HUES64 (cell line): Measurements from ENCODE around the gene NTHL1.
A peak's percentile ranks its signal among the peaks of the same experiment; 100 is the strongest.

Experiments
- H3K27ac ChIP-seq: 2 replicates; pipeline ENCODE4 v1.7.0; 2013; ENCODE audit warnings: low read depth, low read length, inconsistent platforms
- H3K27me3 ChIP-seq: 2 replicates; pipeline ENCODE4 v1.6.1; 2013; ENCODE audit warnings: mild to moderate bottlenecking, low read length; ENCODE audit not compliant: insufficient read depth
- H3K36me3 ChIP-seq: 2 replicates; pipeline ENCODE4 v1.6.1; 2013; ENCODE audit warnings: mild to moderate bottlenecking, low read length; ENCODE audit not compliant: insufficient read depth
- H3K4me1 ChIP-seq: 2 replicates; pipeline ENCODE4 v1.6.1; 2013; ENCODE audit warnings: mild to moderate bottlenecking, low read length, moderate library complexity; ENCODE audit not compliant: insufficient read depth
- H3K4me3 ChIP-seq: 2 replicates; pipeline ENCODE4 v1.5.1; 2013; ENCODE audit warnings: mild to moderate bottlenecking, low read length, moderate library complexity
- H3K9ac ChIP-seq: 2 replicates; pipeline ENCODE4 v1.6.1; 2013; ENCODE audit warnings: mild to moderate bottlenecking, low read depth, low read length
- H3K9me3 ChIP-seq: 2 replicates; pipeline ENCODE4 v1.6.1; 2013; ENCODE audit warnings: low read depth, low read length; ENCODE audit not compliant: insufficient read depth
- WGBS: fragments of 150-250, 120-280 bp; methylation state at CpG from one replicate; pipeline ENCODE4 v1.1.7; 2013; ENCODE audit warnings: missing lambda C conversion rate; 5-methylcytosine and 5-hydroxymethylcytosine counted together

Gene NTHL1

GRCh38 chr16:1992704-1993317, 54.8 kb downstream of the NTHL1 start:
- H3K9ac ChIP-seq = peak overlapping the region; percentile 80
- peaks cover 11% of the 10 kb centered on the region for H3K36me3 ChIP-seq
- 77% methylated on average over 50 of the region's 50 CpGs for WGBS
- H3K27ac ChIP-seq = peak overlapping the region; percentile 41; the same call in 1 of the 2 replicates
- peaks cover 39% of the 10 kb centered on the region for H3K27me3 ChIP-seq
- H3K4me3 ChIP-seq = peak overlapping the region; percentile 61
- H3K9me3 ChIP-seq = no peaks in the 10 kb centered on the region
- peaks cover 4% of the 10 kb centered on the region; the same call in 1 of the 2 replicates for H3K4me1 ChIP-seq

GRCh38 chr16:1991948-1992703, 55.5 kb downstream of the NTHL1 start:
- H3K36me3 ChIP-seq = peaks cover 4% of the 10 kb centered on the region
- peak overlapping the region; percentile 41; the same call in 1 of the 2 replicates for H3K27ac ChIP-seq
- 12% methylated on average over 89 of the region's 96 CpGs for WGBS
- H3K9ac ChIP-seq = peak overlapping the region; percentile 80
- H3K4me3 ChIP-seq = peak overlapping the region; percentile 61
- peaks cover 39% of the 10 kb centered on the region for H3K27me3 ChIP-seq
- H3K4me1 ChIP-seq = peaks cover 4% of the 10 kb centered on the region; the same call in 1 of the 2 replicates
- no peaks in the 10 kb centered on the region for H3K9me3 ChIP-seq

- Histone ChIP-seq H3K27ac (no peak overlapping the region), H3K4me3 (peak overlapping the region; percentile 56), H3K4me1 (peaks cover 4% of the 10 kb centered on the region; the same call in 1 of the 2 replicates), H3K27me3 (peaks cover 39% of the 10 kb centered on the region), H3K36me3 (peaks cover 2% of the 10 kb centered on the region; the same call in 1 of the 2 replicates), H3K9ac (no peak overlapping the region), H3K9me3 (no peaks in the 10 kb centered on the region)
- WGBS = 17% methylated on average over 22 of the region's 22 CpGs
Measured at GRCh38 chr16:1991588-1991947, 56.1 kb downstream of the NTHL1 start.

- peaks cover 39% of the 10 kb centered on the region for H3K27me3 ChIP-seq
- peaks cover 4% of the 10 kb centered on the region; the same call in 1 of the 2 replicates for H3K4me1 ChIP-seq
- no peak overlapping the region for H3K27ac ChIP-seq
- H3K9me3 ChIP-seq = no peaks in the 10 kb centered on the region
- H3K4me3 ChIP-seq = peak overlapping the region; percentile 73
- H3K9ac ChIP-seq = no peak overlapping the region
- 9% methylated on average over 18 of the region's 18 CpGs for WGBS
- H3K36me3 ChIP-seq = peaks cover 6% of the 10 kb centered on the region
Measured at GRCh38 chr16:1991135-1991551, 56.5 kb downstream of the NTHL1 start.

- peak overlapping the region; percentile 58 for H3K9ac ChIP-seq
- H3K4me3 ChIP-seq = peak overlapping the region; percentile 73
- 1% methylated on average over 45 of the region's 50 CpGs for WGBS
- H3K4me1 ChIP-seq = peaks cover 4% of the 10 kb centered on the region; the same call in 1 of the 2 replicates
- H3K9me3 ChIP-seq = no peaks in the 10 kb centered on the region
- peak overlapping the region; percentile 48; the same call in 1 of the 2 replicates for H3K27ac ChIP-seq
- peaks cover 12% of the 10 kb centered on the region for H3K36me3 ChIP-seq
- H3K27me3 ChIP-seq = peaks cover 39% of the 10 kb centered on the region
Measured at GRCh38 chr16:1990351-1991134, 57.1 kb downstream of the NTHL1 start.

GRCh38 chr16:1990101-1990350, 57.6 kb downstream of the NTHL1 start:
- Histone ChIP-seq H3K4me1 (peaks cover 4% of the 10 kb centered on the region; the same call in 1 of the 2 replicates), H3K4me3 (peak overlapping the region; percentile 73), H3K27me3 (peaks cover 39% of the 10 kb centered on the region), H3K9me3 (no peaks in the 10 kb centered on the region), H3K36me3 (peaks cover 13% of the 10 kb centered on the region), H3K27ac (no peak overlapping the region), H3K9ac (no peak overlapping the region)
- 1% methylated on average over 19 of the region's 25 CpGs for WGBS
